Measurements from ENCODE around the gene PHYKPL.

GRCh38 chr5:178264044-178264443 is 31.4 kb upstream of the PHYKPL start:
- TF ChIP-seq POLR2A (IDR thresholded peaks at IDR 0.05) (no peak), CTCF (IDR thresholded peaks at IDR 0.05) (no peak)
